DOHH2 (cell line): Measurements from ENCODE around the gene HSD3B7.

Experiments used
- CTCF ChIP-seq: fragments of 200-600 bp; sonication (generic); IDR thresholded peaks from one replicate; pipeline ENCODE4 v1.5.1; 2014; ENCODE audit warnings: antibody characterized with exemption, mild to moderate bottlenecking, low read depth, low read length; ENCODE audit not compliant: poor library complexity, severe bottlenecking
- EZH2phosphoT487 ChIP-seq: fragments of 200-600 bp; sonication (generic); IDR thresholded peaks from 2 replicates; pipeline ENCODE4 v1.6.1; 2017; ENCODE audit warnings: borderline replicate concordance, mild to moderate bottlenecking, antibody characterized with exemption, low read length, moderate library complexity, mixed read lengths

- TF ChIP-seq CTCF, result no peak
- TF ChIP-seq EZH2phosphoT487, result no peak
Measured at GRCh38 chr16:30979170-30980022, 5.6 kb upstream of the HSD3B7 start.
